H1 (cell line): ENCODE measurements around the gene TEX2. TPM values are rescaled to one million over a fixed set of nuclear protein-coding genes. Genes with fewer than 3 reads are reported as not detected.
A peak's percentile ranks its signal among the peaks of the same experiment; 100 is the strongest.

ENCODE experiments used
- CTCF ChIA-PET: fragments of 300-600 bp; sonication (Branson Sonifier 250); formaldehyde crosslinking; loops from one replicate; lab custom pipeline; 2021; ENCODE audit not compliant: partially characterized antibody; lab: Charles Lee
- POLR2A ChIA-PET: fragments of 300-600 bp; sonication (Branson Sonifier 250); formaldehyde crosslinking; loops from one replicate; lab custom pipeline; 2021; ENCODE audit warnings: inconsistent platforms; ENCODE audit not compliant: partially characterized antibody; lab: Charles Lee
- DNase-seq, 2 experiments: peaks; one replicate each; pipeline versions ENCODE4 v3.0.0 to v3.0.0-alpha.2; 2010 to 2022; ENCODE audit warnings: low spot score in 2 of 2, low read depth in 1 of 2, mixed read lengths in 1 of 2
- FAIRE-seq: peaks from 2 replicates; lab custom pipeline; 2011; peaks lifted over from hg19 to GRCh38; lab: Jason Lieb, UNC
- H2AFZ ChIP-seq: 2 replicates; pipeline ENCODE4 v1.8.1; 2012; ENCODE audit warnings: low read length, inconsistent platforms
- H2AK5ac ChIP-seq: 2 replicates; pipeline ENCODE4 v1.6.1; 2013; ENCODE audit warnings: low read depth, low read length
- H2BK120ac ChIP-seq: replicated peaks from 2 replicates; pipeline ENCODE3; 2013; ENCODE audit warnings: low read depth, low read length, inconsistent platforms
- H2BK12ac ChIP-seq: 2 replicates; pipeline ENCODE4 v1.6.1; 2013; ENCODE audit warnings: low read depth, low read length
- H2BK15ac ChIP-seq: 2 replicates; pipeline ENCODE4 v1.6.1; 2013; ENCODE audit warnings: low read length
- H2BK20ac ChIP-seq: 2 replicates; pipeline ENCODE4 v1.6.1; 2013; ENCODE audit warnings: low read length
- H2BK5ac ChIP-seq: 2 replicates; pipeline ENCODE4 v1.6.1; 2013; ENCODE audit warnings: low read depth, low read length
- H3K14ac ChIP-seq: 2 replicates; pipeline ENCODE4 v1.6.1; 2013; ENCODE audit warnings: inconsistent platforms; ENCODE audit not compliant: insufficient read length
- H3K18ac ChIP-seq: 2 replicates; pipeline ENCODE4 v1.6.1; 2013; ENCODE audit warnings: low read length; ENCODE audit errors: extremely low read depth
- H3K23ac ChIP-seq: 2 replicates; pipeline ENCODE4 v1.6.1; 2013; ENCODE audit warnings: inconsistent platforms; ENCODE audit not compliant: insufficient read length
- H3K23me2 ChIP-seq: 2 replicates; pipeline ENCODE4 v1.6.1; 2013; ENCODE audit warnings: low read depth, low read length
- H3K27ac ChIP-seq: 2 replicates; pipeline ENCODE4 v1.6.1; 2011; ENCODE audit warnings: low read depth, low read length, inconsistent platforms
- H3K27me3 ChIP-seq, 4 experiments: replicated peaks in 1 of 4; 1 replicate in 1 of 4; 2 replicates in 3 of 4; pipeline versions ENCODE4 v1.6.1 to v1.8.1; 2011 to 2013; ENCODE audit warnings: low read length in 3 of 4, mild to moderate bottlenecking in 3 of 4, inconsistent platforms in 2 of 4, mixed read lengths in 2 of 4, moderate library complexity in 1 of 4; ENCODE audit not compliant: control insufficient read depth in 3 of 4, insufficient read depth in 3 of 4; ENCODE audit errors: extremely low read depth in 1 of 4
- H3K36me3 ChIP-seq, 4 experiments: 2 replicates each; pipeline versions ENCODE4 v1.6.1 to v1.8.1; 2011 to 2013; ENCODE audit warnings: mild to moderate bottlenecking in 4 of 4, low read length in 3 of 4, moderate library complexity in 2 of 4, control low read depth in 1 of 4, inconsistent platforms in 1 of 4; ENCODE audit not compliant: insufficient read depth in 4 of 4, control insufficient read depth in 2 of 4
- H3K4ac ChIP-seq: replicated peaks from 2 replicates; pipeline ENCODE3; 2013; ENCODE audit warnings: low read length, low read depth, mixed read lengths, inconsistent platforms; ENCODE audit not compliant: insufficient read length
- H3K4me1 ChIP-seq, 4 experiments: replicated peaks in 1 of 4; 1 replicate in 1 of 4; 2 replicates in 3 of 4; pipeline versions ENCODE4 v1.6.1 to v1.8.1; 2011 to 2013; ENCODE audit warnings: low read length in 3 of 4, inconsistent platforms in 2 of 4, mixed read lengths in 1 of 4; ENCODE audit not compliant: insufficient read depth in 4 of 4, control insufficient read depth in 3 of 4
- H3K4me2 ChIP-seq, 2 experiments: 2 replicates each; pipeline versions ENCODE4 v1.6.1 to v1.8.1; 2011 to 2013; ENCODE audit warnings: low read depth in 2 of 2, low read length in 2 of 2, control low read depth in 1 of 2, inconsistent platforms in 1 of 2, mild to moderate bottlenecking in 1 of 2; ENCODE audit not compliant: insufficient read depth in 1 of 2
- H3K4me3 ChIP-seq, 4 experiments: fragments of 200-600, 300-600 bp in 1 of 4; sonication (generic), shearing (Covaris generic), sonication (Bioruptor Twin) in 1 of 4; 2 replicates each; pipeline versions ENCODE4 v1.5.1 to v1.8.1; 2011 to 2016; ENCODE audit warnings: low read length in 4 of 4, low read depth in 3 of 4, control low read depth in 2 of 4, inconsistent platforms in 2 of 4, mild to moderate bottlenecking in 2 of 4, mixed read lengths in 1 of 4, moderate library complexity in 1 of 4; ENCODE audit not compliant: insufficient read depth in 2 of 4; ENCODE audit errors: extremely low read depth in 1 of 4
- H3K56ac ChIP-seq: replicated peaks from 2 replicates; pipeline ENCODE3; 2013; ENCODE audit warnings: low read depth, mild to moderate bottlenecking, mixed read lengths, low read length, inconsistent platforms; ENCODE audit not compliant: insufficient read length
- H3K79me1 ChIP-seq: 2 replicates; pipeline ENCODE4 v1.6.1; 2013; ENCODE audit warnings: low read depth, low read length, control low read depth
- H3K79me2 ChIP-seq, 2 experiments: 2 replicates each; pipeline versions ENCODE4 v1.6.1 to v1.8.1; 2012 to 2013; ENCODE audit warnings: low read length in 2 of 2, mild to moderate bottlenecking in 2 of 2, inconsistent platforms in 1 of 2; ENCODE audit not compliant: insufficient read depth in 2 of 2, control insufficient read depth in 1 of 2
- H3K9ac ChIP-seq, 4 experiments: replicated peaks in 1 of 4; 1 replicate in 1 of 4; 2 replicates in 3 of 4; pipeline versions ENCODE4 v1.6.1 to v1.8.1; 2011 to 2013; ENCODE audit warnings: low read depth in 3 of 4, low read length in 3 of 4, control low read depth in 2 of 4, mild to moderate bottlenecking in 2 of 4, moderate library complexity in 2 of 4, inconsistent platforms in 1 of 4; ENCODE audit errors: extremely low read depth in 1 of 4
- H3K9me3 ChIP-seq, 2 experiments: 2 replicates each; pipeline versions ENCODE4 v1.6.1 to v1.8.1; 2012 to 2013; ENCODE audit warnings: mild to moderate bottlenecking in 2 of 2, moderate library complexity in 2 of 2, control low read depth in 1 of 2, inconsistent platforms in 1 of 2, low read depth in 1 of 2, low read length in 1 of 2, mixed read lengths in 1 of 2; ENCODE audit not compliant: insufficient read depth in 2 of 2
- H4K20me1 ChIP-seq, 2 experiments: replicated peaks in 1 of 2; 2 replicates each; pipeline versions ENCODE3 to v1.8.1; 2011 to 2013; ENCODE audit warnings: inconsistent platforms in 2 of 2, low read length in 2 of 2, mild to moderate bottlenecking in 1 of 2; ENCODE audit not compliant: insufficient read depth in 2 of 2, control insufficient read depth in 1 of 2
- H4K5ac ChIP-seq: 2 replicates; pipeline ENCODE4 v1.6.1; 2013; ENCODE audit warnings: low read length, low read depth, mixed read lengths, inconsistent platforms; ENCODE audit not compliant: insufficient read length
- H4K8ac ChIP-seq: 2 replicates; pipeline ENCODE4 v1.8.0; 2013; ENCODE audit warnings: mild to moderate bottlenecking, moderate library complexity, low read length, inconsistent platforms; ENCODE audit not compliant: insufficient read depth; ENCODE audit errors: extremely low read depth
- H4K91ac ChIP-seq: replicated peaks from 2 replicates; pipeline ENCODE3; 2013; ENCODE audit warnings: low read length, mixed read lengths, inconsistent platforms; ENCODE audit not compliant: insufficient read length
- ATF3 ChIP-seq: IDR thresholded peaks from 2 replicates; pipeline ENCODE4 v1.6.1; 2011; ENCODE audit warnings: low read depth, mild to moderate bottlenecking, low read length; ENCODE audit not compliant: insufficient read depth
- CBX8 ChIP-seq: fragments of 300-800, 300-1000 bp; sonication (generic); IDR thresholded peaks from 2 replicates; pipeline ENCODE4 v1.7.1; 2016; ENCODE audit warnings: low read depth, low read length, borderline replicate concordance
- CTBP2 ChIP-seq: IDR thresholded peaks from 2 replicates; pipeline ENCODE4 v1.7.0; 2011; ENCODE audit warnings: borderline replicate concordance, mild to moderate bottlenecking, moderate library complexity, mixed read lengths, low read length; ENCODE audit not compliant: insufficient read depth, insufficient read length
- GTF2F1 ChIP-seq: IDR thresholded peaks from 2 replicates; pipeline ENCODE4 v1.6.1; 2012; ENCODE audit warnings: low read depth, low read length, improper control_type of control experiment, borderline replicate concordance
- JUND ChIP-seq: IDR thresholded peaks from 2 replicates; pipeline ENCODE4 v1.6.1; 2011; ENCODE audit warnings: mild to moderate bottlenecking, improper control_type of control experiment, low read length
- KDM1A ChIP-seq: fragments of 200-600, 300-600 bp; sonication (generic); IDR thresholded peaks from 2 replicates; pipeline ENCODE4 v1.7.1; 2016; ENCODE audit warnings: mild to moderate bottlenecking, low read length, borderline replicate concordance
- KDM4A ChIP-seq: IDR thresholded peaks from one replicate; pipeline ENCODE4 v1.7.1; 2012; ENCODE audit warnings: low read depth, mild to moderate bottlenecking, moderate library complexity, low read length, inconsistent platforms; ENCODE audit not compliant: severe bottlenecking
- POLR2AphosphoS5 ChIP-seq: IDR thresholded peaks from 2 replicates; pipeline ENCODE4 v1.6.1; 2011; ENCODE audit warnings: low read depth, low read length
- POU5F1 ChIP-seq: IDR thresholded peaks from 2 replicates; pipeline ENCODE4 v1.6.1; 2011; ENCODE audit warnings: low read depth, mild to moderate bottlenecking, low read length, moderate library complexity
- TBP ChIP-seq: IDR thresholded peaks from 2 replicates; pipeline ENCODE4 v1.6.1; 2011; ENCODE audit warnings: low read depth, low read length, improper control_type of control experiment
- YY1 ChIP-seq: IDR thresholded peaks from 2 replicates; pipeline ENCODE4 v1.6.1; 2011; ENCODE audit warnings: low read depth, mild to moderate bottlenecking, low read length
- WGBS, 2 experiments: shearing (Covaris generic) in 1 of 2; methylation state at CpG; one replicate each; pipeline versions ENCODE4 v1.1.6 to v1.1.7; 2013 to 2015; ENCODE audit warnings: low lambda C conversion rate in 2 of 2, mixed read lengths in 2 of 2, inconsistent platforms in 1 of 2, low coverage in 1 of 2, missing lambda C conversion rate in 1 of 2; ENCODE audit not compliant: insufficient replicate concordance in 2 of 2, insufficient coverage in 1 of 2, insufficient read length in 1 of 2; ENCODE audit errors: extremely low coverage in 1 of 2, missing lambda C conversion rate in 1 of 2; 5-methylcytosine and 5-hydroxymethylcytosine counted together
- polyA plus RNA-seq, 7 experiments: library from polyadenylated mRNA; depleted of rRNA in 3 of 7; stranded (reverse) in 5 of 7; unstranded in 2 of 7; fragments of >200 nt in 5 of 7; fragments of 200-250 nt in 2 of 7; gene quantifications; 1 replicate in 5 of 7; 2 replicates in 1 of 7; 4 replicates in 1 of 7; pipeline versions ENCODE4 v1.2.1 to v1.2.3, GENCODE V29; 2011 to 2013; ENCODE audit warnings: missing spikeins in 2 of 7, mixed read lengths in 2 of 7
- total RNA-seq: library from RNA; stranded (reverse); fragmentation: NEBNext Ultra II Directional; extraction: Animal tissue kit (Norgen Biotek cat#: 25700); gene quantifications from 2 replicates; pipeline ENCODE4 v1.2.1, GENCODE V29; 2021
- TF ChIP-seq, protein P1 (sequence below): IDR thresholded peaks from 2 replicates; pipeline ENCODE4 v1.6.1; 2011; ENCODE audit warnings: low read length, improper control_type of control experiment

The TEX2 gene
- total and polyA plus RNA-seq, 2 of the 8 experiments (the other 6 are each of a cell fraction or from before 2014, with no cell fraction given), result 6.1 to 15.6 TPM

GRCh38 chr17:64196601-64197000 lies 66.5 kb downstream of the TEX2 start:
- Histone ChIP-seq H3K27me3 (no peaks in the 10 kb centered on the region), H3K27ac (no peak overlapping the region), H4K5ac (no peak overlapping the region), H2AFZ (no peak overlapping the region), H3K9me3 (no peaks in the 10 kb centered on the region), H4K8ac (no peak overlapping the region), H3K4me3 (no peak overlapping the region), H2BK15ac (no peak overlapping the region), H3K4me1 (peaks cover 1 to 12% (median 7%) of the 10 kb centered on the region in 4 experiments; a peak in 5 of 7 replicates), H2BK12ac (no peak overlapping the region), H3K14ac (no peak overlapping the region), H4K91ac (no peak overlapping the region), H2BK5ac (no peak overlapping the region), H3K79me1 (no peaks in the 10 kb centered on the region; the same call in 1 of the 2 replicates), H3K23ac (no peak overlapping the region), H3K4ac (no peak overlapping the region), H2BK120ac (no peak overlapping the region), H4K20me1 (no peaks in the 10 kb centered on the region), H2BK20ac (no peak overlapping the region), H3K4me2 (no peak overlapping the region), H3K79me2 (peaks cover 0 to 2% of the 10 kb centered on the region in 2 experiments; a peak in 1 of 4 replicates), H3K9ac (peak overlapping the region in 1 of 4 experiments; percentile 34; a peak in 1 of 7 replicates), H3K56ac (no peak overlapping the region), H2AK5ac (no peak overlapping the region), H3K36me3 (0 out of 8 replicates have a peak, but pooled peaks cover 0 to 2% (median 0%) of the 10 kb centered on the region in 4 experiments), H3K18ac (no peak overlapping the region), H3K23me2 (no peaks in the 10 kb centered on the region)
- no peak for DNase-seq
- POLR2A ChIA-PET, result no interaction called here
- CTCF ChIA-PET, result interaction anchor here (1.1 to 1.5 kb wide), 2 partner anchors 12 to 40 kb away, joined by 3 to 4 read pairs; no protein-coding TSS in a partner anchor
- no peak for FAIRE-seq
- WGBS, 2 experiments, result 79% methylated on average over 4 of the region's 4 CpGs; no CpG with 5 or more reads in 1 of the 2 experiments
- TF ChIP-seq, protein P1, sequence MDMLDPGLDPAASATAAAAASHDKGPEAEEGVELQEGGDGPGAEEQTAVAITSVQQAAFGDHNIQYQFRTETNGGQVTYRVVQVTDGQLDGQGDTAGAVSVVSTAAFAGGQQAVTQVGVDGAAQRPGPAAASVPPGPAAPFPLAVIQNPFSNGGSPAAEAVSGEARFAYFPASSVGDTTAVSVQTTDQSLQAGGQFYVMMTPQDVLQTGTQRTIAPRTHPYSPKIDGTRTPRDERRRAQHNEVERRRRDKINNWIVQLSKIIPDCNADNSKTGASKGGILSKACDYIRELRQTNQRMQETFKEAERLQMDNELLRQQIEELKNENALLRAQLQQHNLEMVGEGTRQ, result no peak
- TF ChIP-seq POLR2AphosphoS5 (no peak), TBP (no peak), KDM4A (no peak), ATF3 (no peak), JUND (no peak), POU5F1 (no peak), CBX8 (no peak), GTF2F1 (no peak), YY1 (no peak), CTBP2 (no peak), KDM1A (no peak)
